HG03460 (cell line): Measurements from ENCODE around the gene LRRC8A.
"Not testable (repeated sequence)": the region's sequence is repeated elsewhere in the genome, so short reads cannot be mapped to it uniquely, and the experiment has no call there.

ENCODE experiments used
- ATAC-seq: cut with Tn5 transposase; IDR thresholded peaks from one replicate; pipeline ENCODE4 v1.9.1; 2021; ENCODE audit not compliant: unreplicated experiment

The LRRC8A gene

DNA sequence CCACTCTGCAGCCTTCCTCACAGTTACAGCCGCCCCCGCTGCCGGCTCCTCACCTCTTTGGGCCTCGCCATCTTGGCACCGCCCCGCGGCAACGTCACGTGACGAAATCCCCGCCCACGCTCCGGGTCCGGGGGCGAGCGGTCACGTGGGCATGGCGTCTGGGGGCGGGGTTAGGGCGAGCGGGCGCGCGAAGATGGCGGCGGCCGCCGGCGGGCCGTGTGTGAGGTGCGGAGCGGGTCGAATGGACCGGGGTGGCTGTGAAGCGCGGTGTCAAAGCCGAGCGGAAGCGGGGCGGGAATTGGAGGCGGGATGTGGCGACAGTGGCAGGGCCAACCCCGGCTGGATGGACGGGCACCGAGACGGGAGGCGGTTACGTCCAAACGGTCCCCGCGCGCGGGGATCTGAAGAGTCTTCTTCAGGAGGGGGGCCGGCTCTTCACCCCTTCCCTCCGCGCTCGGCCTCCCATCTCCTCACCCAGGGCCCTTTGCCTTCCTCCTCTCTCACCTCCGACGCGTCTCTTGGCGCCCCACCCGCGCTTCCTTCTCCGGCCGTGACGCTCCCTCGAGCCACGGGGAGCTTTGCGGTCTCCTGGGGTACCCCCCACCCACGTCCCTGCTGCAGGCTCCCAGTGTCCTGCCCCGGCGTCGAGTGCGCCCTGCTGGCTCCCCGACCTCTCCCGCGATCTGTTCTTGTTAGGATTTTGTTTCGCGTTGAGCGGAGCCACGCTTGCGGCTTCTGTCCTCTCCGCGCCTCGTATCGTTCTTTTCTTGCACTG lies 65.8 kb downstream of the LRRC8A start, which contains the start of the genes DOLK and NUP188:
DOLK (minus strand) TSS at position 77 of the 775 bp plus-strand sequence. CDS start 300 bp downstream, outside the sequence.
NUP188 (plus strand) TSS at position 173 of the 775 bp plus-strand sequence; CDS start at position 194, 21 bp downstream.
- peak; percentile 66 for ATAC-seq

DNA sequence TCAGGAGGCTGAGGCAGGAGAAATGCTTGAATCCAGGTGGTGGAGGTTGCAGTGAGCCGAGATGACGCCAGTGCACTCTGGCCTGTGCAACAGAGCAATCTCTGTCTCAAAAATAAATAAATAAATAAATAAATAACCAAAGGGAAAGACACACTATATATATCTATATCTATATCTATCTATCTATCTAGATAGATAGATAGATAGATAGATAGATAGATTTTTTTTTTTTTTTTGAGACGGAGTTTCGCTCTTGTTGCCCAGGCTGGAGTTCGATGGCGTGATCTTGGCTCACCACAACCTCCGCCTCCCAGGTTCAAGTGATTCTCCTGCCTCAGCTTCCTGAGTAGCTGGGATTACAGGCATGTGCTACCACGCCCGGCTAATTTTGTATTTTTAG lies 79.5 kb downstream of the LRRC8A start:
- ATAC-seq: not testable (repeated sequence)
